GM19193 (cell line): ENCODE measurements around the gene AEBP2.

Experiments used
- POLR2A ChIP-seq: IDR thresholded peaks from 4 replicates; pipeline ENCODE4 v1.6.1; 2011; ENCODE audit not compliant: insufficient read depth, insufficient read length; ENCODE audit errors: extremely low read depth

The AEBP2 gene

DNA sequence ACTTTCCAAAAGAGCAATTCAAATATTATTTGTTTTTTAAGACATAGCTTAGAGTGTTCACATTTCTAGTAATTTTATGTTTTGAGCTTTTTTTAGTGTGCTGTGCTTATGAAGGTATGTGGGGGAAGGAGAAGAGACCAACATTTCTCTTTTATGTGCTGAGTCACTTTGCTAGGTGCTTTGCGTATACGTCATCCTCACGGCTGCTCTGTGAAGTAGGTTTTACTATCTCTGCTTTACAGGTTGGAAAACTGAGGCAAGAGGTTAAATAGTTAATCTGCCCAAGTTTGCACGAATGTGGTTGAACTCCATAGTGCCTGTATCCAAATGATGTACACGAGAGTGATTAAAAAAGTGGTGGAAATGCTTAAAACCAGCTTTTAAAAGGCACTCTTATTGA lies 75.9 kb downstream of the AEBP2 start:
- no peak for TF ChIP-seq POLR2A

DNA sequence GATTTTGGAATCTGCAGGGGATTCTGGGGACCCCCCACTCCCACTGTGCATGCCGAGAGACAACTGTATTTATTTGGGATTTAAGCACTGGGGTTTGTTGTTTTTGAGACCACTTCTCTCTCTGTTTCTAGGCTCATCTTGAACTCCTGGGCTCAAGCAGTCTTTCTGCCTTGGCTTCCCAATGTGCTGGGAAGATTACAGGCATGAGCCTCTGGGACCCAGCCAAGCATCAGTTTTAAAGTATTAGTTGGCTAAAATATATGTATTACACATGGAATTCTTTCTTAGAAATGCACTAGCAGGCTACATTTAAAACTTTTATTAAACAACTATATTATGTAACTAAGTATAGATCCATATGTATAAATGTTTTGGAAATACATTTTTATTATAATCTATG lies 78.3 kb downstream of the AEBP2 start:
- no peak for TF ChIP-seq POLR2A

DNA sequence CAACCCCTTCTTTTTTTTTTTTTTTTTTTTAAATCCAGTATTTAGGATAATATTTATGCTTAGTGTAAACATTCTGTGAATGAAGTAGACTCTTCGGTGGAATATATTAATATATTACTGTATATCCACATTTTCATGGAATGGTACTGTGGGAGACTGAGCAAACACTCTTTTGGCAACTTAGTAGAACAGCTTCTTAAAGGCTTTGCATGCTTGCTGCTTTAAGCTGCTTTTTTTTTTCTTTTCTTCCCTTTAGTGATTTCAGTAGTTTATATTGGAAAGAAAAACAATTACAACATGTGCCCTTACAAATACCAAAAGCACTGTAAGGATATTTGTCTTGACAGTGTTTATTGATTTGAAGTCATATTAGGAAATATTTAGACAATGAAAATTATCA lies 78.9 kb downstream of the AEBP2 start:
- TF ChIP-seq POLR2A, result no peak

DNA sequence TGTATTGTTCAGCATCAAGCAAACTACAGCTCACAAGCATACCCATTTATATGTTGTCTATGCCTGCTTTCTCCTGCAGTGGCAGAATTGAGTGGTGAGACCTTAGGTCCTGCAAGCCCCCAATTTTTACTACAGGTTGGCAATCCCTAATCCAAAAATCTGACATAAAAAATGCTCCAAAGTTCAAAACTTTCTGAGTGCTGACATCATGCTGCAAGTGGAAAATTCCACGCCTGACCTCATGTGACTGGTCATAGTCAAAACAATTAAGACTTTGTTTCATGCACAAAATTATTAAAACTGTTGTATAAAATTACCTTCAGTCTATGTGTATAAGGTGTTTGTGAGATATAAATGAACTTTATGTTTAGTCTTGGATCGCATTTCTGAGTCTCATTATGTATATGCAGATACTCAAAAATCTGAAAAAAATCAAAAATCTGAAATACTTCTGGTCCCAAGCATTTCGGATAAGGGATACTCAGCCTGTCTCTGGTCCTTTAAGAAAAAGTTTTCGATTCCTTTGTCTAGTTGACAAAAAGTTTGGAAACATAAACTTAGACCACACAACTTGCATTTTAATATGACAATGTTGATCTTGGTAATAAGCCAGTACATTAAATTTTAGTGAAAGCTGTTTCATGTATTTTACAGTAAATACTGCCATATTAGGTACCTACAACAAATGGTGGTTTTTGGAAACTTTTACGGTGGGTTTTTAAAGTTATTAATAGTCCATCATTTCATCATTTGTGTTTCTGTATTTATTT lies 81.5 kb downstream of the AEBP2 start:
- TF ChIP-seq POLR2A, result no peak

DNA sequence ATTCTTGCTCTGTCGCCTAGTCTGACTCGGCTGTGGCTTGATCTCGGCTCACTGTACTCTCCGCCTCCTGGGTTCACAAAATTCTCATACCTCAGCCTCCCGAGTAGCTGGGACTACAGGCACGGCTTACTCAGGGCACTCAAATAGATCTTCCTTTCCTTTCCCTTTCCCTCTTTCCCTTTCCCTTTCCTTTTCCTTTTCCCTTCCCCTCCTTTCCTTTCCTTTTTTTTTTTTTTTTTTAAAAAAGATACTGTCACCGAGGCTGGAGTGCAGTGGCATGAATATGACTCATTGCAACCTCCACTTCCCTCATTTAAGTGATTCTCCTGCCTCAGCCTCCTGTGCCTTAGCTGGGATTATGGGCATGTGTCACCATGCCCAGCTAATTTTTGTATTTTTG lies 86.0 kb downstream of the AEBP2 start:
- TF ChIP-seq POLR2A, result no peak

DNA sequence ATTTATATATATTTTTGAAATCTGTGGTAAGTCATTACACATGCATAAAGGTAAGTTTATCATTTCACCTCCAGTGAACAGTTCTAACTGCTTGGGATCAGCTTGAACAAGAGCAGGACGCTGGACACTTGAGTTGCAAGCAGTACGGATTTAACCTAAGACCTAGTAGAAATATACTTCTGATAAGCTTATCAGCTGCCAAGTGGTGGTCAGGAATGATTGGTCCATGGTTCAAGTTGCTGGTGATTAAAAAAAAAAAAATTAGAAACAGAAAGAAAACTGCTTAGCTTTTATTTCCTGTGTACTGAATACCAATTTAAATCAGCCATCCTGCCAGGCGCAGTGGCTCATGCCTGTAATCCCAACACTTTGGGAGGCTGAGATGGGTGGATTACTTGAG lies 88.6 kb downstream of the AEBP2 start:
- TF ChIP-seq POLR2A, result no peak

DNA sequence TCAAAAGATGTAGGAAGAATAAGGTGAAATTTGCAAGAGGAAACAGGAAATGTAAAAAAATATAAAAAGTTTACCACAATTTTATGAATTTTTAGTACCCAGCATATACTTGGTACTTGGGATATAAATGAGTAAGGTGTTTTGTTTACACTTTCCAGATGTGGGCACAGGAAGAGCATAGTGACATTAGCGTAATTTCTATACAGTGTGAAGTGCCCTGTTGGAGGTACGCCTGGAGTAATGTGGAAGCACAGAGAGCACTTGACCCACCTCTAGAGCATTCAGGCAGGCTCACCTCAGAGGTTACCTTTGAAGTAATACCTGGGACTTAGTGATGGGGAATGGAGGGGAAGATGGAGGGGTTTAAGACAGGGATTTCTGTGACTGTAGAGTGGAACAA lies 89.5 kb downstream of the AEBP2 start:
- no peak for TF ChIP-seq POLR2A

DNA sequence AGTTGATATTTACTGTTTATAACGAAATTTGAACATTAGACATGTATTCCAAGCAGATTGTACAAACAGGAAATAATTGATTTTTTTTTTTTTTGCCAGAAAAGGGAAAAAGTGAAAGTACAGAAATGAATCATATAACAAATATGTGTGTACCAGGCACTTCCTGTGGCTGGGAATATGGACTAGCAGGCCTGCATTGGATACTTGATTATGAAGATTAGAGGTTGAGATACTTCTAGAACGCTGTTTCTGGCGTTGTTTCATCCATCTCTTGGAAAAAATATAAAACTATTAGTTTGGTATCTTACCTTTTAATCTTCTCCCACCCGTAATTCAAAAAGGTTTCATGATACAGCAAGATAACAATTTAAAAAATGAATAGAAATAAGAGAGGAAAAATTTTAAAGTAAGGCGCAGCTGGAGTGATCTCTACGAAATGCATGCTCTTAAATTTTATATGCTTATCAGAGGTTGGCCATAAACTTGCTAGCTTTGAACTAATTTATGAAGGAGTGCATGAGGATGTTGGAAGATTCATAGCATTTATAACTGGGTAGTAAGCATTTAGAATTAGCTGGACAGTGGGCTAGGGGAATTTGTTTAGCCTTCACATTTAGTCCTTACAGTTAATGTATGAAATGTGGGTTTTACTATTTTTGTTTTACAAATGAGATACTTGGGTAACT lies 90.8 kb downstream of the AEBP2 start:
- TF ChIP-seq POLR2A, result no peak

DNA sequence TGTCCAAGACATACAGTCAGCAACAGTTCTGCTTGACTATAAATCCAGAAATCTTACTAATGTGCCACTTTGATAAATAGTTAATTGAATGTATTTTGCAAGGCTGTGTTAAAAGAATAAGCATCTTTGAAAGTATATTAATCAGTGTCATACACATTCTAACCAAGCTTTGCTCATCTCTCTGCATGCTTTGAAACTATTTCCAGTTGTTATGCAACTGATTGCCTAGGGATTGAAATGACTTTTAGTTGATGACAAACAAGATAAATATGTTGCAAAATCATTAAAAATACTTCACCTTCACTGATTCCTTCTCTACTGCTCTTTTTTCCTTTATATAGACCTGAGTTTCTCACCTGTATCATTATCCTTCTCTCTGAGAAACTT lies 91.3 kb downstream of the AEBP2 start:
- no peak for TF ChIP-seq POLR2A

DNA sequence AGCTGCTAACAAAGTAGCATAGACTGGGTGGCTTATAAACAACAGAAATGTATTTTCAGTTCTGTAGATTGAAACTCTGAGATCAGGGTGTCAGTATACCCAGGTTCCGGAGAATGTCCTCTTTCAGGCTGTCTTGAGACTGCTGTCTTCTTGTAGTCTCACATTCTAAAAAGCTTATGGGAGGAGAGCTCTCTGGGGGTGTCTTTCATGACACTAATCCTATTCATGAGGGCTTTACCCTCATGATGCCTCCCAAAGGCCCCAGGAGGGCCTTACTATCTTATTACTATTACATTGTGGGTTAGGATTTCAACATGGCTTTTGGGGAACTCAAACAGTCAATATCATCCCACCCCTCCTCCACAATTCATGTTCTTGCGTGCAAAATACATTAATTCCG lies 94.3 kb downstream of the AEBP2 start:
- TF ChIP-seq POLR2A, result no peak

DNA sequence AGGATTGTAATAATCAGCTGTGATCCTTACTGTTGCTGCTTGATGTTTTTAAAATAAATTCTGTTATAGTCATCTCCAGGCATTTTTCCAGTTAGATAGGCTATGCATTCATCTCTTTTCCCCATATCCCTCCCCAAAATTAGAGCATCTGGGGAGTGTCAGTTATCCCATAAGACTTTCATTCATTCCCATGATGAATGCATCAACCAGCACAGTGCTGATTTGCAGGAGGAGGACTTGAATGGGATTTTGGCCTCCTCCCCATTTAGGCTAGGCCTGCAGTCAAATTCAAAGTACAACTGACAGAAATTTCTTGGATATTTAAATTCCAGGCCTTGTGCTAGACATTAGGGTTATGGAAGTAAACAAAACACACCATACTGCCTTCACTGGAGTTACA lies 99.8 kb downstream of the AEBP2 start:
- no peak for TF ChIP-seq POLR2A

DNA sequence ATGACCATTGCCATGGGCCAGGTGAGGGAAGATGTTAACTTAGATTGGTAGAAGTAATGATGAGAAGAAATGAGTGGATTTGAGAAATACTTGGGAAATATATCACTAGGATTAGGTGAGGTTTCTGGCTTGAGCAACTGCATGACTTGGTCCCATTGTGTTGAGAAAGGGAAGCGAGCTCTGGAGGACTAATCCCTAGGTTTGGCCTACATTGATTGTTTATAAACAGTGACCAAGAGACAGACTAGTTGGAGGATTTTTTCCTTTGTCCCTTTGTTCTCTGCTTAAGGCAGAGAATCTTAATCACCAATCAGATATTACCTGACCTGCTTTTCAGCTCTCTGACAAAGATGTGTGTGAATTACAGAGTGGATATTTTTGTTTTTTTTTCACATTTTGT lies 100.5 kb downstream of the AEBP2 start:
- TF ChIP-seq POLR2A, result no peak

DNA sequence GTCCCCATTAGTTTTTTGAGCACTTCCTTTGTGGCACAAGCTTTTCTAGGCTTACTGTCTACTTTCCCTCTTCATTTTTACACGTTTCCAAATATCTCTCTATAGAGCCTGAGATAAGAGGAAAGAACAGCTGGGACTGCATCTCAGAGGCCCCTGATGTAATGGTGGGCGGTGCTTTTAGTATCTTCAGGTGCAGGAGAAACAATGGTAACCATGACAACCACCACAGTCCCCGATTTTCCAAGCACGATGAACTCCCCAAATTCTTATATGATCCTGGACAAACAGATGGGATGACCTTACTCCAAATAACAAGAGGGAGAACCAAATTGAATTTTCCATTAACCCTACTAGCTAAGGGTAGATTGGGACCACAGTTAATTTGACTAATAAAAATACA lies 103.3 kb downstream of the AEBP2 start:
- no peak for TF ChIP-seq POLR2A

DNA sequence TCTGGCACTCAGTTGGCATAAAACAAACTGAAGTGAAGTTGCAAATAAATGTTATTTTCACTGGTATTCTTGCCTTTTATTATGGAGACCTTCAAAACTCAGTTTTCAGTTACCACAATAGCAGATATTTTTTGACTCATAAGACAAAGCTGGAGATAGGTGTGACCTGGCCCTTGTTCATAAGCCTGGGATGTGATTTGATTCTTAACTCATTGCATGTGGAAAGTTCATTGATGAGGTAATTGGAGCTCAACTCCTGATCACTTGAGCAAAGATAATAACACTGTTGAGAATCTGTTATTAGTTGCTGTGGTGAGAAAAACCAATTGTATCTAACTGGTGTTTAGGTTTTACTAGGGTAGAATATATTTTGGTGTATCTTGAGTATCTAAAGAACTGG lies 105.1 kb downstream of the AEBP2 start:
- no peak for TF ChIP-seq POLR2A

DNA sequence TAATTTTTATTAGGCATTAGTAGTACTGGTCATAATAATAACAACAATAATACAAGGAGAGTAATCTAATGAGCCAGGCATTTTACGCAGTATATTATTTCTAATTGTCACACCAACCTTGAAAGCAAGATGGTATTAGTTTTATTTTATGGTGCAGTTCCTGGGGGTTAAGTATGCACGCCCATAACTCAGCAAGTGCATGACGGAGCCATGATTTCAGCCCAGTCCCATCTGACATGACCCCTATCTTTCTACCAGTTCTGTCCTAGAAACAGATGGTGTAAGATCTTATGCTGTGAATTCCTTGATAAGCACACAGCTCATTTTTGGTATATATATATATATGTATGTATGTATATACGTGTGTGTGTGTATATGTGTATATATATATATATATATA lies 106.0 kb downstream of the AEBP2 start:
- TF ChIP-seq POLR2A, result no peak

DNA sequence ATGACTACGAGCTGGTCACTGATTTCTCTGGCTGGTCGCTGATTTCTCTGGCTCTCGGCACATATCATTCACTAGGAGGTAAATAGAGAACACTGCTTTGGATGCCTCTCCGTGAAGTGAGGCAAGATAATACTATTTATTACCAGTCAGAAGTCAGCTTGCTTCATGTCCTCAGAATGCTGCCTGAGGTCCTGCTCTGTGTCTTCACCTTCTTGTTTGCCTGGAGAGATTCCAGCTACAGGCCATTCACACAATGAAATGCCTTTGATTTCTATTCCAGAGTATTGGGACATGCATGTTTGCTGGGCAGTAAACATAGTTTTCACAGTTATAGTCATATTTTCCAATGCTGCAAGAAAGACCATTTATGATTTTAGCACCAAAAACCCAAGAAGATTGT lies 106.7 kb downstream of the AEBP2 start:
- TF ChIP-seq POLR2A, result no peak
